ENCODE results near the gene FAM167B.
"Not testable (repeated sequence)": the region's sequence is repeated elsewhere in the genome, so short reads cannot be mapped to it uniquely, and the experiment has no call there.

FAM167B gene

GRCh38 chr1:32224285-32224684 is 22.7 kb upstream of the FAM167B start:
- no peak for DNase-seq

- no peak for DNase-seq
These were observed 18.3 kb upstream of the FAM167B start for GRCh38 chr1:32228771-32229170.

GRCh38 chr1:32231843-32232432 is 15.1 kb upstream of the FAM167B start:
- DNase-seq: no peak

- no peak for DNase-seq
These were observed 14.3 kb upstream of the FAM167B start for GRCh38 chr1:32232558-32233304.

GRCh38 chr1:32234792-32235191 is 12.2 kb upstream of the FAM167B start:
- DNase-seq: no peak

GRCh38 chr1:32239337-32239736 is 7.7 kb upstream of the FAM167B start:
- DNase-seq: no peak

- DNase-seq: no peak
These were observed 7.3 kb upstream of the FAM167B start for GRCh38 chr1:32239790-32240139.

GRCh38 chr1:32240140-32240951 is 6.7 kb upstream of the FAM167B start:
- peak; percentile 70 for DNase-seq

GRCh38 chr1:32241001-32241763 is 5.8 kb upstream of the FAM167B start:
- peak; percentile 42 for DNase-seq

GRCh38 chr1:32242341-32242851 is 4.6 kb upstream of the FAM167B start:
- DNase-seq: no peak

GRCh38 chr1:32247452-32247851 is 430 bp downstream of the FAM167B start:
- no peak for DNase-seq

- DNase-seq: peak; percentile 80
These were observed 1.2 kb downstream of the FAM167B start for GRCh38 chr1:32247983-32248889.

GRCh38 chr1:32249831-32250525 is 3.0 kb downstream of the FAM167B start:
- peak; percentile 89 for DNase-seq

- DNase-seq: peak; percentile 65
These were observed 4.1 kb downstream of the FAM167B start, which contains the start of gene LCK for GRCh38 chr1:32250893-32251716. TSS of gene LCK (plus strand) at chr1:32251265. CDS start at chr1:32274330, 23,065 bp downstream.

- DNase-seq: peak; percentile 47
These were observed 8.3 kb downstream of the FAM167B start for GRCh38 chr1:32255072-32256071.

- peak; percentile 38 for DNase-seq
These were observed 9.6 kb downstream of the FAM167B start for GRCh38 chr1:32256473-32257226.

GRCh38 chr1:32257227-32257508 is 10.1 kb downstream of the FAM167B start:
- DNase-seq: no peak

- not testable (repeated sequence) for DNase-seq
These were observed 16.2 kb downstream of the FAM167B start for GRCh38 chr1:32263236-32263593.

All from CD4-positive, alpha-beta T cell treated with Interleukin-12 subunit alpha and Interleukin-12 subunit beta, for 1 hour (primary cell).